Germinal center (tissue), 1 donor: Measurements from ENCODE around the gene RBM20.

ENCODE experiments used
- DNase-seq: peaks from one replicate; pipeline ENCODE4 v3.0.0; 2012; ENCODE audit warnings: mixed read lengths, low spot score

The RBM20 gene

GRCh38 chr10:110788620-110789385 lies 144.7 kb downstream of the RBM20 start:
- no peak for DNase-seq

GRCh38 chr10:110789604-110790433 lies 145.7 kb downstream of the RBM20 start:
- no peak for DNase-seq

- DNase-seq = no peak
Measured at GRCh38 chr10:110790913-110791506, 146.9 kb downstream of the RBM20 start.

GRCh38 chr10:110791541-110792073 lies 147.5 kb downstream of the RBM20 start:
- no peak for DNase-seq

GRCh38 chr10:110792476-110793125 lies 148.5 kb downstream of the RBM20 start:
- DNase-seq = no peak

GRCh38 chr10:110793128-110793812 lies 149.1 kb downstream of the RBM20 start:
- DNase-seq = no peak

- DNase-seq = no peak
Measured at GRCh38 chr10:110793886-110794285, 149.8 kb downstream of the RBM20 start.

- no peak for DNase-seq
Measured at GRCh38 chr10:110794808-110795207, 150.7 kb downstream of the RBM20 start.

GRCh38 chr10:110797416-110797815 lies 153.3 kb downstream of the RBM20 start:
- no peak for DNase-seq

GRCh38 chr10:110798340-110798739 lies 154.2 kb downstream of the RBM20 start:
- DNase-seq = no peak

GRCh38 chr10:110802090-110802489 lies 158.0 kb downstream of the RBM20 start:
- DNase-seq = no peak

GRCh38 chr10:110802551-110803238 lies 158.6 kb downstream of the RBM20 start:
- peak; percentile 24 for DNase-seq

- DNase-seq = peak; percentile 25
Measured at GRCh38 chr10:110803239-110803749, 159.2 kb downstream of the RBM20 start.

- DNase-seq = peak; percentile 61
Measured at GRCh38 chr10:110803830-110804338, 159.7 kb downstream of the RBM20 start.

- DNase-seq = no peak
Measured at GRCh38 chr10:110804376-110804775, 160.2 kb downstream of the RBM20 start.

- no peak for DNase-seq
Measured at GRCh38 chr10:110805292-110805691, 161.2 kb downstream of the RBM20 start.

GRCh38 chr10:110806335-110806734 lies 162.2 kb downstream of the RBM20 start:
- DNase-seq = no peak

GRCh38 chr10:110808123-110808522 lies 164.0 kb downstream of the RBM20 start:
- no peak for DNase-seq

GRCh38 chr10:110808615-110809014 lies 164.5 kb downstream of the RBM20 start:
- no peak for DNase-seq

GRCh38 chr10:110810625-110811024 lies 166.5 kb downstream of the RBM20 start:
- DNase-seq = no peak
